HCT116 (cell line): ENCODE measurements around the gene VASH2. TPM values are rescaled to one million over a fixed set of nuclear protein-coding genes. Genes with fewer than 3 reads are reported as not detected.

Source experiments
- ATAC-seq: fragments of 200-7000 bp; cut with Tn5 transposase; 2 replicates; pipeline ENCODE4 v1.9.1; 2020; ENCODE audit warnings: mild to moderate bottlenecking, moderate library complexity
- BruUV-seq: library from RNA; stranded (reverse); fragments of 400-500 nt; replicated peaks from 2 replicates; lab custom pipeline; 2021; lab: Mats Ljungman, UMichigan
- CTCF ChIA-PET: fragments of 300-600 bp; sonication (Branson Sonifier 250); formaldehyde crosslinking; loops from one replicate; lab custom pipeline; 2021; ENCODE audit warnings: antibody characterized with exemption; lab: Charles Lee
- POLR2A ChIA-PET: fragments of 300-600, 350-600 bp; sonication (Branson Sonifier 250); formaldehyde crosslinking; loops from one replicate; lab custom pipeline; 2021; ENCODE audit warnings: antibody characterized with exemption; lab: Charles Lee
- RAD21 ChIA-PET, 2 experiments: fragments of 300-600 bp; sonication (Branson Sonifier 250); formaldehyde crosslinking; loops; one replicate each; lab custom pipeline; 2023; ENCODE audit warnings: low total read pairs in 2 of 2; ENCODE audit not compliant: uncharacterized antibody in 2 of 2, unreplicated experiment in 2 of 2, low non-redundant PET in 1 of 2; lab: Charles Lee
- DNase-seq: peaks from one replicate; pipeline ENCODE4 v3.0.0-alpha.2; 2010; ENCODE audit warnings: low read depth, low spot score
- H2AFZ ChIP-seq: fragments of 200-600 bp; shearing (Covaris generic), sonication (generic); 2 replicates; pipeline ENCODE4 v1.6.1; 2017; ENCODE audit warnings: low read depth, mixed run types, mixed read lengths, antibody characterized with exemption, low read length; ENCODE audit not compliant: poor library complexity, severe bottlenecking
- H3K27ac ChIP-seq: 2 replicates; pipeline ENCODE4 v1.5.1; 2012; ENCODE audit warnings: low read depth, low read length
- H3K27me3 ChIP-seq: fragments of 200-600 bp; sonication (generic); 2 replicates; pipeline ENCODE4 v1.6.1; 2016; ENCODE audit warnings: mixed run types, low read length, mixed read lengths; ENCODE audit not compliant: insufficient read depth
- H3K36me3 ChIP-seq, 2 experiments: fragments of 200-500 bp in 1 of 2; fragments of 200-600 bp in 1 of 2; sonication (Bioruptor generic) in 1 of 2; sonication (generic) in 1 of 2; 2 replicates each; pipeline versions ENCODE4 v1.5.1 to v1.6.1; 2014 to 2016; ENCODE audit warnings: low read length in 2 of 2, inconsistent platforms in 1 of 2, mixed read lengths in 1 of 2, mixed run types in 1 of 2; ENCODE audit not compliant: insufficient read depth in 2 of 2, control insufficient read depth in 1 of 2
- H3K4me1 ChIP-seq, 2 experiments: fragments of 200-600 bp in 1 of 2; sonication (generic) in 1 of 2; 2 replicates each; pipeline versions ENCODE4 v1.5.1 to v1.6.1; 2012 to 2017; ENCODE audit warnings: low read length in 2 of 2, inconsistent platforms in 1 of 2, mild to moderate bottlenecking in 1 of 2, mixed read lengths in 1 of 2, mixed run types in 1 of 2, moderate library complexity in 1 of 2; ENCODE audit not compliant: insufficient read depth in 2 of 2, control insufficient read depth in 1 of 2
- H3K4me2 ChIP-seq: fragments of 200-600 bp; sonication (generic); 2 replicates; pipeline ENCODE4 v1.6.1; 2017; ENCODE audit warnings: mixed run types, low read length, mixed read lengths
- H3K4me3 ChIP-seq, 2 experiments: fragments of 200-600 bp in 1 of 2; sonication (generic) in 1 of 2; replicated peaks in 1 of 2; 2 replicates each; pipeline ENCODE4 v1.5.1; 2011 to 2016; ENCODE audit warnings: low read length in 2 of 2, control low read depth in 1 of 2, low read depth in 1 of 2, mild to moderate bottlenecking in 1 of 2, mixed read lengths in 1 of 2, mixed run types in 1 of 2
- H3K79me2 ChIP-seq: fragments of 200-600 bp; sonication (generic); 2 replicates; pipeline ENCODE4 v1.6.1; 2017; ENCODE audit warnings: mild to moderate bottlenecking, mixed run types, low read length, moderate library complexity, mixed read lengths; ENCODE audit not compliant: insufficient read depth
- H3K9ac ChIP-seq: fragments of 200-600 bp; sonication (generic); 2 replicates; pipeline ENCODE4 v1.6.1; 2016; ENCODE audit warnings: low read length, mixed read lengths
- H3K9me2 ChIP-seq: fragments of 200-600 bp; sonication (generic), shearing (Covaris generic); 2 replicates; pipeline ENCODE4 v1.6.1; 2017; ENCODE audit warnings: mixed run types, mild to moderate bottlenecking, moderate library complexity; ENCODE audit not compliant: insufficient read depth
- H3K9me3 ChIP-seq, 2 experiments: fragments of 200-500 bp in 1 of 2; fragments of 200-600 bp in 1 of 2; sonication (Bioruptor generic) in 1 of 2; sonication (generic) in 1 of 2; 2 replicates each; pipeline ENCODE4 v1.6.1; 2014 to 2017; ENCODE audit warnings: low read length in 2 of 2, mixed read lengths in 2 of 2, inconsistent platforms in 1 of 2, low read depth in 1 of 2, mild to moderate bottlenecking in 1 of 2, mixed run types in 1 of 2, moderate library complexity in 1 of 2; ENCODE audit not compliant: control insufficient read depth in 1 of 2, insufficient read depth in 1 of 2
- H4K20me1 ChIP-seq: fragments of 200-600 bp; sonication (generic), shearing (Covaris generic); 2 replicates; pipeline ENCODE4 v1.6.1; 2017; ENCODE audit warnings: mixed run types, mild to moderate bottlenecking, moderate library complexity; ENCODE audit not compliant: insufficient read depth
- CBX3 ChIP-seq: IDR thresholded peaks from 2 replicates; pipeline ENCODE4 v1.6.1; 2012; ENCODE audit warnings: low read depth
- CTCF ChIP-seq, 3 experiments: fragments of 200-600 bp in 1 of 3; sonication (generic) in 1 of 3; IDR thresholded peaks in 2 of 3; conservative IDR thresholded peaks in 1 of 3; 2 replicates each; pipeline ENCODE4 v1.5.1; 2012 to 2017; ENCODE audit warnings: low read depth in 2 of 3, low read length in 2 of 3, antibody characterized with exemption in 1 of 3, borderline replicate concordance in 1 of 3, control low read depth in 1 of 3, mild to moderate bottlenecking in 1 of 3, mixed read lengths in 1 of 3, mixed run types in 1 of 3, moderate library complexity in 1 of 3; ENCODE audit not compliant: insufficient read depth in 1 of 3
- ELF1 ChIP-seq: IDR thresholded peaks from 2 replicates; pipeline ENCODE4 v1.6.1; 2012; ENCODE audit warnings: low read depth, borderline replicate concordance
- EZH2 ChIP-seq: fragments of 200-600 bp; sonication (generic); IDR thresholded peaks from 2 replicates; pipeline ENCODE4 v1.6.1; 2017; ENCODE audit warnings: antibody characterized with exemption, mixed run types
- MAX ChIP-seq: IDR thresholded peaks from 2 replicates; pipeline ENCODE4 v1.6.1; 2012
- RAD21 ChIP-seq: IDR thresholded peaks from 2 replicates; pipeline ENCODE4 v1.6.1; 2012; ENCODE audit warnings: low read depth, mild to moderate bottlenecking
- SIN3A ChIP-seq: IDR thresholded peaks from 2 replicates; pipeline ENCODE4 v1.6.1; 2012; ENCODE audit warnings: low read depth
- TCF7L2 ChIP-seq: IDR thresholded peaks from 2 replicates; pipeline ENCODE4 v1.7.0; 2011; ENCODE audit warnings: borderline replicate concordance, inconsistent platforms; ENCODE audit not compliant: insufficient read depth, insufficient read length; ENCODE audit errors: extremely low read depth
- ZFX ChIP-seq: fragments of 450-650 bp; IDR thresholded peaks from 2 replicates; pipeline ENCODE4 v1.6.1; 2017
- ZNF274 ChIP-seq: fragments of 200-500 bp; sonication (Bioruptor generic); IDR thresholded peaks from 2 replicates; pipeline ENCODE4 v1.6.1; 2014; ENCODE audit warnings: mild to moderate bottlenecking, low read depth, low read length, inconsistent platforms
- intact Hi-C: fragments of 100-400 bp; cut with micrococcal nuclease; formaldehyde crosslinking; loops from 2 replicates; pipeline ENCODE4 v1.10.0; 2022
- total RNA-seq: library from RNA; stranded (reverse); gene quantifications from one replicate; pipeline ENCODE4 v1.2.1, GENCODE V29; 2021; ENCODE audit not compliant: unreplicated experiment

VASH2 gene
- total RNA-seq, 1 experiment from 2014 or later, result 5.7 TPM

- TF ChIP-seq MAX (no peak), ZNF274 (no peak), CBX3 (no peak), TCF7L2 (no peak), ELF1 (no peak), EZH2 (no peak), SIN3A (no peak)
These were observed 30.1 kb upstream of the VASH2 start (continued) for GRCh38 chr1:212920246-212920645.

GRCh38 chr1:212920896-212921295, 29.4 kb upstream of the VASH2 start:
- Histone ChIP-seq H4K20me1 (no peaks in the 10 kb centered on the region), H3K4me3 (no peak overlapping the region), H3K27me3 (no peaks in the 10 kb centered on the region), H3K4me1 (no peaks in the 10 kb centered on the region), H2AFZ (no peak overlapping the region), H3K36me3 (no peaks in the 10 kb centered on the region), H3K9me2 (no peaks in the 10 kb centered on the region), H3K9ac (no peak overlapping the region), H3K9me3 (no peaks in the 10 kb centered on the region), H3K4me2 (no peak overlapping the region), H3K27ac (no peak overlapping the region), H3K79me2 (no peaks in the 10 kb centered on the region)
- no TSS peak for BruUV-seq
- CTCF ChIA-PET, result no interaction called here
- TF ChIP-seq ZFX (no peak), RAD21 (peak; percentile 48), CTCF (IDR thresholded peaks at IDR 0.05 in 2 of 3, conservative IDR thresholded peaks at IDR 0.05 in 1 of 3; ENCODE audit: borderline replicate concordance in 1 of 3, insufficient read depth in 1 of 3, low read depth in 2 of 3, low read length in 2 of 3) (peak; percentile 31 to 66 (median 61); a peak in 4 of 6 replicates)
- intact Hi-C loops, result loop anchor here (1.0 kb wide), 1 partner anchor 74 kb away; no protein-coding TSS in a partner anchor
- no peak for DNase-seq
- RAD21 ChIA-PET, result no interaction called here
- ATAC-seq, result peak; percentile 72
- POLR2A ChIA-PET, result no interaction called here
